HG02798 (cell line): ENCODE measurements around the gene ZNG1C.
"Not testable (repeated sequence)": the region's sequence is repeated elsewhere in the genome, so short reads cannot be mapped to it uniquely, and the experiment has no call there.

ENCODE experiments used
- ATAC-seq: cut with Tn5 transposase; IDR thresholded peaks from one replicate; pipeline ENCODE4 v1.9.1; 2021; ENCODE audit warnings: mild to moderate bottlenecking; ENCODE audit not compliant: unreplicated experiment, poor library complexity

Gene ZNG1C

GRCh38 chr9:68241683-68242082 lies at the start of gene ZNG1C:
Gene ZNG1C (plus strand): TSS chr9:68241983. CDS start chr9:68242032, 49 bp downstream.
- not testable (repeated sequence) for ATAC-seq

DNA sequence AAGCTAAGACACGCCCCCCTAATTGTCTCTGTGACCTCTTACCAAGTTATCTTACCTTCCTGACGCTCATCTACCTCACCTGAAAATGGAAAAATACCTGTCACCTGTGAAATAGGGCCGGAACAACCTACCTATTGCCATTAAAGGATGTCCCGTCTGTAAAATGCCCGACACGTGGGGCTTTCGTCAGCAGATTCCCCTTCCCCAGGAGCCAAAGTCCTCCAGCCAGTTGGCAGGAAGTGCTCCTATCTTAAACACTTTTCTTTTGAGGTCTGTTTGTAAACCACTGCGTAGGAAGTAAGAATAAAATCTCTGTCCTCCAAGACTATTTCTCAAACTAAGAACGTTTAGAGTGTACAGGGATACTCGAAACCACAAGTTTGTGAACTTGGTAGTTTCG lies 654 bp downstream of the ZNG1C start:
- not testable (repeated sequence) for ATAC-seq

GRCh38 chr9:68281041-68281440 lies 39.3 kb downstream of the ZNG1C start:
- not testable (repeated sequence) for ATAC-seq

GRCh38 chr9:68302567-68302966 lies 60.8 kb downstream of the ZNG1C start, which contains the start of gene FOXD4L3:
Gene FOXD4L3 (plus strand): TSS chr9:68302867. CDS start chr9:68302952, 85 bp downstream.
- ATAC-seq = not testable (repeated sequence)

- ATAC-seq = not testable (repeated sequence)
Observed at GRCh38 chr9:68303771-68304170, 62.0 kb downstream of the ZNG1C start.

- ATAC-seq = not testable (repeated sequence)
Observed at GRCh38 chr9:68304212-68304611, 62.4 kb downstream of the ZNG1C start.

DNA sequence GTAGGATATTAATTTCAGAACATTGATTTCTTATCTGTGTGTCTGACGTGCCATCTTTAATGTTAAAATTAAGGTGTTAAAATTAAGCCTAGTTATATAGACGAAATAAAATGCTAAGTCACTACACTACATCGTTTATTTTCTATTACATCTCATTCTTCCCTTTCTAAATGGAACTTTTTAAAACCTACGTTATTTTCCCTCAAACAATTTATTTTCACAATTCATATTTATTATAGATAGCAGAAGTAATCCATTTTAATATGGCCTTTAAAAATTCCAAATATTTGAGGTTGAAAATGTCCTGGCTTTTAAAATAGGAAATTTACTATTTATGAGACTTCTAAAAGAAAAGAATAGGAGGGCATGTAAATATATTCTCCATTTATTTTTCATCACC lies 63.0 kb downstream of the ZNG1C start:
- not testable (repeated sequence) for ATAC-seq

GRCh38 chr9:68305680-68306285 lies 64.0 kb downstream of the ZNG1C start:
- ATAC-seq = not testable (repeated sequence)

GRCh38 chr9:68306391-68306964 lies 64.7 kb downstream of the ZNG1C start:
- not testable (repeated sequence) for ATAC-seq

DNA sequence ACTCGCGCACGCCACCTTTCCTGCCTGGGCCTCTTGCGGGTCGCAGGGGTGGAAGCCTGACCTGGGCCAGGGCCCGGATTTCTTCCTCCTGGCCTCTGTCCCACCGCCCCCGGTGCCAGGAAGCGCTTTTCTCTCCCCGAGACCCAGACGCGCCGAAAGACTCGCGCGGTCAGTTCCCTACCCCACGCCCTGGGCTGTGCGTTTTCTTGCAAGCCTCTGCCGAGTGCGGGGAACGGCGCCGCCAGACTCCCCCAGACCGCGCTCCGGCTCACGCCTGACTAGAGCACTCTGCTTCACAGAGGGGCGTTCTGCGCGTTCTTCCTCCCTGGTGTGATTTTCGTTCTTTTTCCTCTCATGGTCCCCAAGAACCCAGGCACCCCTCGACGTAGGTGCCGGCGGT lies 65.3 kb downstream of the ZNG1C start:
- not testable (repeated sequence) for ATAC-seq

DNA sequence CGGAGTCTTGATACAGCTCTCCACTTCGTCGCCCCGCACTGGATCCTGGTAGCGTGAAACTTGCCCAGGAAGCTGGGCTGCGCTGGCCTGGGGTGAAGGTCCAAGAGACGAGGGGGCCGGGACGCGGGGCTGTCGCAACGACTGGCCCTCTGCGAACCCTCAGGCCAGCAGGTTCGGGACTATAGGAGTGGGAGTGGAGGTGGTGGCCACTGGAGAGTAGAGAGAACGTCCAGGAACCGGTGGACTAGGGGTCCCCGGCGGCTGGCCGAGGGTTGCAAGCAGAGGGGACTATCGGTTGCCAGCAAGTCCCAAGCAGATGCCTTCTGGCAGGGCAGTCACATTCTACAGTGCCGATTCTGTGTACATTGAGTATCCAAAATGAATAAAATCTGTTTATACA lies 65.9 kb downstream of the ZNG1C start:
- ATAC-seq = not testable (repeated sequence)

GRCh38 chr9:68311208-68311607 lies 69.4 kb downstream of the ZNG1C start:
- ATAC-seq = not testable (repeated sequence)

- not testable (repeated sequence) for ATAC-seq
Observed at GRCh38 chr9:68318209-68318608, 76.4 kb downstream of the ZNG1C start.

DNA sequence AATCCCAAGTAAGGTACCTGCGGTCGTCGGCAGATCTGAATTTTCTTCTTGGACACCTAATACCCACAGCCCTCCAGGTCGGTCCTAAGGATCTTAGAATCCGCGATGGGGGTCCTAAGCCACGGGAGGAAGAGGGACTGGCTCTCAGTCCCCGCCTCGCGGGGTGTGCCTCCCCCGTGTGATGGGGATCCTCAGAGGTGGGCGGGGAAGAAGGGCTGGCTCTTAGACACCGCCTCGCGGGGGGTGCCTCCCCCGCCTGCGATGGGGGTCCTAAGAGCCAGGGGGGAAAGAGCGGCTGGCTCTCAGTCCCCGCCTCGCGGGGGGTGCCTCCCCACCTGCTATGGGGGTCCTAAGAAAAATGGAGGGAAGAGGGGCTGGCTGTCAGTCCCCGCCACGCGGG lies 82.0 kb downstream of the ZNG1C start:
- not testable (repeated sequence) for ATAC-seq

DNA sequence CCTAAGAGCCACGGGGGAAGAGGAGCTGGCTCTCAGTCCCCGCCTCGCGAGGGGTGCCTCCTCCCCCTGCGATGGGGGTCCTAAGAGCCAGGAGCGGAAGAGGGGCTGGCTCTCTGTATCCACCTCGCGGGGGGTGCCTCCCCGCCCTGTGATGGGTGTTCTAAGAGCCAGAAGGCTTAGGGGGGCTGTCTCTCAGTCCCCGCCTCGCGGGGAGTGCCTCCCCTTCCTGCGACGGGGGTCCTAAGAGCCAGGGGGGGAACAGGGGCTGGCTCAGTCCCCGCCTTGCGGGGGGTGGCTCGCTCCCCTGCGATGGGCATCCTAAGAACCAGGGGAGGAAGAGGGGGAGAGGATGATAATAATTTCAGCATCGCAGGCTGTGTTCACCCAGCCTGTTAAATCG lies 82.7 kb downstream of the ZNG1C start:
- not testable (repeated sequence) for ATAC-seq

- ATAC-seq = not testable (repeated sequence)
Observed at GRCh38 chr9:68329106-68329505, 87.3 kb downstream of the ZNG1C start.

DNA sequence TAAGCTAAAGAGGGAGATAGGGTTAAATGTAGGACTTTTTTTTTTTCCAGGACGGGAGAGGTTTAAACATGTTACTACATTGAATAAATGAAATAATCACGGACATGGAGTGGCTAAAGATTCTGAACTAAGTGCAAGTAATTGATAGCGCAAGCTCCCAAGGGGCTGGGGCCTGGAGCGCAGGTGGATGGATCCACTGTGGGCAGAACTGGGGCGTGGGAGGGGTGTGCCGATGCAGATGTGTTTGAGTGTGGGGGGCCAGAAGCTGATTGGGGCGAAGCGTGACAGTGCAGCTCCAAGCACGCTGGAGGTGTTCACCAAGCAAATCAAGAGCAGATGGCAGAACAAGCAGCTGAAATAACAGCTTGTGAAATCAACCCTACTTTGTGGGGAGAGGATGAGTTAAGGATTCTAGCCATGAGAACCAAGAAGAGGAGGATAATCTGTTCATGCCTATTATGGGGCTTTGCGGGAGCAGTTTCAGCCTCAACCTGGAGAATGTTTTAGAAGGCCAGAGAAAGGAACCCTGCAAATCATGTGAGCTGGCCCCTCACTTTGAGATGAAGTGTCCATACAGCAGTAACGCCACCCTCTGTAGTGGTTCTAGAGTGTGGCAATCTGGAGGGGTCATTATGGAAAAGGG lies 88.9 kb downstream of the ZNG1C start:
- ATAC-seq = not testable (repeated sequence)

GRCh38 chr9:68332122-68332521 lies 90.3 kb downstream of the ZNG1C start:
- not testable (repeated sequence) for ATAC-seq

DNA sequence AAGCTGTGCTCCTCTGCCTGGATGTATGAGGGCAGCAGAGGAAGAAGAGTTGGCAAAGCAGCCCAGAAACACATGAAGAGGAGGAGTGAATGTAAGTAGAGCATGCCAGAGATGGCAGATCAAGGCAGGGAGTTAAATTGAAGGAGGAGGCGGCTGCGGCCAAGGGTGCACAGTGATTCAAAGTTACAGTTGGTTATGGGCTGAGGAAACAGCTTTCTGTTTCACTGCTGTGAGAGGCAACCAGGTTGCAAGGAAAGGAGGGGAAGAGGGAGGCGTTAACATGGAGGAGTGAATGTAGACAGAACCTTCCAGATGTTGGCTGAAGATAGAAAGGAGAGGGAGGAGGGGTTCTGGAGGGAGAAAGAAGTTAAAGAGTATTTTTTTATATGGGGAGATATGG lies 94.2 kb downstream of the ZNG1C start:
- peak; percentile 59 for ATAC-seq

- not testable (repeated sequence) for ATAC-seq
Observed at GRCh38 chr9:68336639-68337339, 95.0 kb downstream of the ZNG1C start.

DNA sequence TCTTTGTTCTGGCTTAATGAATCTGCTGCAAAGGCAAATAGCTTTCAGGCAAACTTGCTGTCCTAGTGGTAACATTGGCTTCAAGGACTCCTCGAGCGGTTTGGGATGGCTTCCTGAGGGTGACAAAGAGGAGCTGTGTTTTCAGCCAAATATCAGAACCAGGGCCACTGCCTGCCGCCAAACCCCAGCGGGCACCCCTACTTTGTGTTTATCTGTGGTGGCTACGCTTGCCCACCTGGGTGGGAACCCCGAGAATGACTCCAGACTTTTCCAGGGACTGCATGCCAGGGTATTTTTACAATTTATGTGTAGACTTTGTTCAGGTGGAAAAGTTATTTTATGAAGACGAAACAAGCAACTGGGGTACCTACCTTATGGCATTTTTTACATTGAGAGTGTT lies 96.2 kb downstream of the ZNG1C start:
- not testable (repeated sequence) for ATAC-seq
